ENCODE results near the gene VSX1. TPM values are rescaled to one million over a fixed set of nuclear protein-coding genes. Genes with fewer than 3 reads are reported as not detected.

The VSX1 gene
- total RNA-seq, 1 donor from 2014 or later: not detected

DNA sequence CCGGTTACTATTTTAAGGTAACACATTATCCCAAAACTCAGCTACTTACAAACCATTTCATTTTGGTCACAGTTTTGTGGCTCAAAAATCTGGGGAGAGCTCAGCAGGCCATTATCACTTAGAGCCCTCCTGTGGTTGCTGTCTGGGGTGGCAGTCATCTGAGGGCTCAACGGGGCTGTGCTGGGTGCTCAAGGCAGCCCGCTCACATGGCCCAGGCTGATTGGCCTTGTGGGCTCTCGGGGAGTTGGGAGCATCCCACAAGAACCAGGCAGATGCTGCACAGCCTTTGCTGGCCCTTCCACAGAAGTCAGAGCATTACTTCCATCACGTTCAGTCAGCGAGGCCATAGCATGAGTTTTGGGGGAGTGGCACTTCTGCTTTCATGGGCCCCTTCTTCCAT, 6.3 kb upstream of the VSX1 start:
- Histone ChIP-seq H3K4me1 (peaks cover 2% of the 10 kb centered on the region), H3K27ac (no peak overlapping the region), H3K27me3 (peaks cover 7% of the 10 kb centered on the region), H3K4me3 (no peak overlapping the region), H3K9me3 (no peaks in the 10 kb centered on the region), H3K36me3 (no peaks in the 10 kb centered on the region)
- intact Hi-C loops (cut with DNase I): no loop called here
- TF ChIP-seq CTCF (IDR thresholded peaks at IDR 0.05) (no peak), POLR2A (IDR thresholded peaks at IDR 0.05) (no peak), POLR2AphosphoS5 (IDR thresholded peaks at IDR 0.05; ENCODE audit: insufficient read depth in 1 of 2, low read depth in 1 of 2) (no peak)
- DNase-seq (ENCODE audit: extremely low spot score in 2 of 2): peak in 1 of 2 donors; percentile 64

DNA sequence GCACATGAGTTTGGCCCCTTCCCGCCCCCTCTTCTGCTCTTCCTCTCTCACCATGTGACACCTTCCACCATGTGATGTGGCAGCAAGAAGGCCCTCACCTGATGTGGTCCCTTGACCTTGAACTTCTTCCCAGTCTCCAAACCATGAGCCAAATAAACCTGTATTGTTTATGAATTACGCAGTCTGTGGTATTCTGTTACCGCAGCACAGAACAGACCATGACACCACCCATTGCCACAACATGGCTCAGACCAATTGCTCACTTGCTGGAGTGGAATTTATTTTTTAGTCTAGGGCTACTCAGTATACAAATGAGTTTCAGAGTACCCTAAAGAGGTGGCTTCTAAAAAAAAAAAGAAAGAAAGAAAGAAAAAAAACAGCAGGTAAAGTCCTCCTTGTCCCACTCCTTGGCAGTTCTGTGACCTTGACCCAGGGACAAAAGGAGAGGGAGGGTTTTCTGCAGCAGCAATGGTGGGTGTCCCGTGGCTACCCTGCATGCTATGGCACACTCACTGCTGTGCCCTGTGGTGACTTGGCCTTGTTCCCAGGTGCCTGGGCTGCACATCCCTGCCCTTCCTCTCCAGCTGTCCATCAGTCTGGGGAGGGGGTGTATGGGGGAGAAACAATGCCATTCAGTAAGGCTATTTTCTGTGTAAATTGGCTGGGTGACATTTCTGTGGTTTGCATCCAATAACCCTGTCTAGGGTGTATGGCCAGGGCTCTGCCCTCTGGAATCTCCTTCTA, 5.4 kb upstream of the VSX1 start:
- TF ChIP-seq POLR2A (IDR thresholded peaks at IDR 0.05): no peak
- TF ChIP-seq POLR2AphosphoS5 (IDR thresholded peaks at IDR 0.05; ENCODE audit: insufficient read depth in 1 of 2, low read depth in 1 of 2): no peak
- TF ChIP-seq CTCF (IDR thresholded peaks at IDR 0.05): no peak
- no peak overlapping the region for H3K4me3 ChIP-seq
- H3K4me1 ChIP-seq: peaks cover 6% of the 10 kb centered on the region
- H3K36me3 ChIP-seq: no peaks in the 10 kb centered on the region
- no peaks in the 10 kb centered on the region for H3K9me3 ChIP-seq
- intact Hi-C loops (cut with DNase I): no loop called here
- H3K27ac ChIP-seq: no peak overlapping the region
- H3K27me3 ChIP-seq: peaks cover 7% of the 10 kb centered on the region
- DNase-seq (ENCODE audit: extremely low spot score in 2 of 2): peak; percentile 54 to 84

- intact Hi-C loops (cut with DNase I): no loop called here
Measured at GRCh38 chr20:25085756-25086495, 4.0 kb upstream of the VSX1 start.

DNA sequence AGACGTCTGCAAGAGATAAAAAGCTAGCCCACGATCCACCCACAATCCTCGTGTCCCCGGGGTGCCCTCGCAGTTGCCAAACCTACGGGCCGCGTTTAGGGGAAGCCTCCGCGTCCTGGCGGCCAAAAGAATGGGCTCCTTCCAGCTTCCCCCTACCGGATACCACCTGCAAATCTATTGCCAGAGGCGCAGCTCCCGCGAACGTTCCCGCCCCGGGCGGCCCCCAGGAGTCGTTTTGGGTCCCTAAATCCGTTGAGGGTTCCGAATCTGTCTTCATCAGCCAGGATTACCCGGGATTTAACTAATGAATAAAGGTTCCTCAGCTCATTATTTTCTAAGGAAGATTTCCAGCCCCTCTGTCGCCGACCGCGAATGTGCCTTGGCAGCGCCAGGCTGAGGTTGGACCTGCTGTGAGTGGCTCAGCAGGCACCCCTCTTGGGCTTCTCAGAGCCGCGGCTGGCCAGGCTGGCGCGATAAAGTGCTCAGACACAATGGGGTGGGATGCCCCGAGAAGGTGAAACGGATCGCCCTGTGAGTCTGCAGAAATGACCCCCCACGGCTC, 2.8 kb upstream of the VSX1 start:
- H3K36me3 ChIP-seq: no peaks in the 10 kb centered on the region
- no peak for TF ChIP-seq CTCF (IDR thresholded peaks at IDR 0.05)
- no peak for TF ChIP-seq POLR2AphosphoS5 (IDR thresholded peaks at IDR 0.05; ENCODE audit: insufficient read depth in 1 of 2, low read depth in 1 of 2)
- TF ChIP-seq POLR2A (IDR thresholded peaks at IDR 0.05): no peak
- H3K27ac ChIP-seq: no peak overlapping the region
- peaks cover 17% of the 10 kb centered on the region for H3K4me1 ChIP-seq
- H3K9me3 ChIP-seq: no peaks in the 10 kb centered on the region
- intact Hi-C loops (cut with DNase I): no loop called here
- peaks cover 22% of the 10 kb centered on the region for H3K27me3 ChIP-seq
- DNase-seq (ENCODE audit: extremely low spot score in 2 of 2): peak; percentile 62 to 85
- no peak overlapping the region for H3K4me3 ChIP-seq

More at GRCh38 chr20:25085756-25086495, 4.0 kb upstream of the VSX1 start:
- H3K36me3 ChIP-seq: no peaks in the 10 kb centered on the region
- DNase-seq (ENCODE audit: extremely low spot score in 2 of 2): peak; percentile 60 to 85
- no peaks in the 10 kb centered on the region for H3K9me3 ChIP-seq
- peaks cover 17% of the 10 kb centered on the region for H3K4me1 ChIP-seq
- no peak overlapping the region for H3K4me3 ChIP-seq
- no peak overlapping the region for H3K27ac ChIP-seq
- no peak for TF ChIP-seq POLR2AphosphoS5 (IDR thresholded peaks at IDR 0.05; ENCODE audit: insufficient read depth in 1 of 2, low read depth in 1 of 2)
- TF ChIP-seq CTCF (IDR thresholded peaks at IDR 0.05): no peak
- no peak for TF ChIP-seq POLR2A (IDR thresholded peaks at IDR 0.05)
- H3K27me3 ChIP-seq: peaks cover 19% of the 10 kb centered on the region
